ENCODE measurements around the gene MBNL2. TPM values are rescaled to one million over a fixed set of nuclear protein-coding genes. Genes with fewer than 3 reads are reported as not detected.

Gene MBNL2
- total RNA-seq, 1 experiment from 2014 or later, result 0.85 TPM

DNA sequence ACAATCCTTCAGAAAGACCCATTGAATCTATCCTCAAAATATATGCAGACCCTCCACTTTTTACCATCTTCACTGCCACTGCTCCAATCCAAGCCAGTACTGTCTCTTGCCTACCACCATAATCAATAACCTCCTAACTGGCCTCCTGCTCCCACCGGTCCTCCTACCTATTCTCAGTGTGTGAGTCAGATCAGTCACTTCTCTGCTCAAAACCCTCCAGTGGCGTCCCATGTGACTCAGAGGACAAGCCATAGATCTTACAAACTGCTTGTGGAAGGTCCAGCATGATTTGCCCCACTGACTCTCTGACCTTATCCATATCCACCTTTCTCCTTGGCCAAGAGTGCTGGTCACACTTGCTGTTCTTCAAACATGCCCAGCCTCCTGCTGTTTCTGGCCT lies 23.4 kb upstream of the MBNL2 start:
- ATAC-seq, result no peak
- no peaks in the 10 kb centered on the region for H3K36me3 Mint-ChIP-seq
- H3K4me1 Mint-ChIP-seq, result peaks cover 31% of the 10 kb centered on the region
- H3K27ac Mint-ChIP-seq, result no peak overlapping the region
- no peak for DNase-seq (ENCODE audit: low spot score)
- no peaks in the 10 kb centered on the region; the same call in none of the 2 replicates for H3K27me3 Mint-ChIP-seq (ENCODE audit: low read depth)
- ChIA-PET POLR2A (no interaction called here), CTCF (no interaction called here)
- peaks cover 22% of the 10 kb centered on the region for H3K9me3 Mint-ChIP-seq
- H3K4me3 Mint-ChIP-seq, result no peak overlapping the region
- TF ChIP-seq, protein P1, sequence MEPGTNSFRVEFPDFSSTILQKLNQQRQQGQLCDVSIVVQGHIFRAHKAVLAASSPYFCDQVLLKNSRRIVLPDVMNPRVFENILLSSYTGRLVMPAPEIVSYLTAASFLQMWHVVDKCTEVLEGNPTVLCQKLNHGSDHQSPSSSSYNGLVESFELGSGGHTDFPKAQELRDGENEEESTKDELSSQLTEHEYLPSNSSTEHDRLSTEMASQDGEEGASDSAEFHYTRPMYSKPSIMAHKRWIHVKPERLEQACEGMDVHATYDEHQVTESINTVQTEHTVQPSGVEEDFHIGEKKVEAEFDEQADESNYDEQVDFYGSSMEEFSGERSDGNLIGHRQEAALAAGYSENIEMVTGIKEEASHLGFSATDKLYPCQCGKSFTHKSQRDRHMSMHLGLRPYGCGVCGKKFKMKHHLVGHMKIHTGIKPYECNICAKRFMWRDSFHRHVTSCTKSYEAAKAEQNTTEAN (CRISPR knock-in tag; IDR thresholded peaks at IDR 0.05), result no peak
- TF ChIP-seq FOXK1 (CRISPR knock-in tag; IDR thresholded peaks at IDR 0.05) (no peak), GRHL2 (CRISPR knock-in tag; IDR thresholded peaks at IDR 0.05; ENCODE audit: insufficient replicate concordance, severe bottlenecking) (no peak), ZNF232 (CRISPR knock-in tag; IDR thresholded peaks at IDR 0.05) (no peak), RORB (CRISPR knock-in tag; IDR thresholded peaks at IDR 0.05) (no peak), NR1H2 (CRISPR knock-in tag; IDR thresholded peaks at IDR 0.05) (no peak), NR2C2 (CRISPR knock-in tag; IDR thresholded peaks at IDR 0.05) (no peak), MYBL2 (CRISPR knock-in tag; IDR thresholded peaks at IDR 0.05) (no peak), ZNF423 (CRISPR knock-in tag; IDR thresholded peaks at IDR 0.05) (no peak), TCF7 (CRISPR knock-in tag; IDR thresholded peaks at IDR 0.05; ENCODE audit: low read depth) (no peak), FOXJ3 (CRISPR knock-in tag; IDR thresholded peaks at IDR 0.05; ENCODE audit: borderline replicate concordance) (no peak), ZNF138 (CRISPR knock-in tag; conservative IDR thresholded peaks at IDR 0.05) (no peak)
- TF ChIP-seq, protein P2, sequence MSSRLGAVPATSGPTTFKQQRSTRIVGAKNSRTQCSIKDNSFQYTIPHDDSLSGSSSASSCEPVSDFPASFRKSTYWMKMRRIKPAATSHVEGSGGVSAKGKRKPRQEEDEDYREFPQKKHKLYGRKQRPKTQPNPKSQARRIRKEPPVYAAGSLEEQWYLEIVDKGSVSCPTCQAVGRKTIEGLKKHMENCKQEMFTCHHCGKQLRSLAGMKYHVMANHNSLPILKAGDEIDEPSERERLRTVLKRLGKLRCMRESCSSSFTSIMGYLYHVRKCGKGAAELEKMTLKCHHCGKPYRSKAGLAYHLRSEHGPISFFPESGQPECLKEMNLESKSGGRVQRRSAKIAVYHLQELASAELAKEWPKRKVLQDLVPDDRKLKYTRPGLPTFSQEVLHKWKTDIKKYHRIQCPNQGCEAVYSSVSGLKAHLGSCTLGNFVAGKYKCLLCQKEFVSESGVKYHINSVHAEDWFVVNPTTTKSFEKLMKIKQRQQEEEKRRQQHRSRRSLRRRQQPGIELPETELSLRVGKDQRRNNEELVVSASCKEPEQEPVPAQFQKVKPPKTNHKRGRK (CRISPR knock-in tag; IDR thresholded peaks at IDR 0.05; ENCODE audit: borderline replicate concordance), result no peak
- TF ChIP-seq, protein P3, sequence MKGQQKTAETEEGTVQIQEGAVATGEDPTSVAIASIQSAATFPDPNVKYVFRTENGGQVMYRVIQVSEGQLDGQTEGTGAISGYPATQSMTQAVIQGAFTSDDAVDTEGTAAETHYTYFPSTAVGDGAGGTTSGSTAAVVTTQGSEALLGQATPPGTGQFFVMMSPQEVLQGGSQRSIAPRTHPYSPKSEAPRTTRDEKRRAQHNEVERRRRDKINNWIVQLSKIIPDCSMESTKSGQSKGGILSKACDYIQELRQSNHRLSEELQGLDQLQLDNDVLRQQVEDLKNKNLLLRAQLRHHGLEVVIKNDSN (CRISPR knock-in tag; IDR thresholded peaks at IDR 0.05), result no peak
- TF ChIP-seq, protein P4, sequence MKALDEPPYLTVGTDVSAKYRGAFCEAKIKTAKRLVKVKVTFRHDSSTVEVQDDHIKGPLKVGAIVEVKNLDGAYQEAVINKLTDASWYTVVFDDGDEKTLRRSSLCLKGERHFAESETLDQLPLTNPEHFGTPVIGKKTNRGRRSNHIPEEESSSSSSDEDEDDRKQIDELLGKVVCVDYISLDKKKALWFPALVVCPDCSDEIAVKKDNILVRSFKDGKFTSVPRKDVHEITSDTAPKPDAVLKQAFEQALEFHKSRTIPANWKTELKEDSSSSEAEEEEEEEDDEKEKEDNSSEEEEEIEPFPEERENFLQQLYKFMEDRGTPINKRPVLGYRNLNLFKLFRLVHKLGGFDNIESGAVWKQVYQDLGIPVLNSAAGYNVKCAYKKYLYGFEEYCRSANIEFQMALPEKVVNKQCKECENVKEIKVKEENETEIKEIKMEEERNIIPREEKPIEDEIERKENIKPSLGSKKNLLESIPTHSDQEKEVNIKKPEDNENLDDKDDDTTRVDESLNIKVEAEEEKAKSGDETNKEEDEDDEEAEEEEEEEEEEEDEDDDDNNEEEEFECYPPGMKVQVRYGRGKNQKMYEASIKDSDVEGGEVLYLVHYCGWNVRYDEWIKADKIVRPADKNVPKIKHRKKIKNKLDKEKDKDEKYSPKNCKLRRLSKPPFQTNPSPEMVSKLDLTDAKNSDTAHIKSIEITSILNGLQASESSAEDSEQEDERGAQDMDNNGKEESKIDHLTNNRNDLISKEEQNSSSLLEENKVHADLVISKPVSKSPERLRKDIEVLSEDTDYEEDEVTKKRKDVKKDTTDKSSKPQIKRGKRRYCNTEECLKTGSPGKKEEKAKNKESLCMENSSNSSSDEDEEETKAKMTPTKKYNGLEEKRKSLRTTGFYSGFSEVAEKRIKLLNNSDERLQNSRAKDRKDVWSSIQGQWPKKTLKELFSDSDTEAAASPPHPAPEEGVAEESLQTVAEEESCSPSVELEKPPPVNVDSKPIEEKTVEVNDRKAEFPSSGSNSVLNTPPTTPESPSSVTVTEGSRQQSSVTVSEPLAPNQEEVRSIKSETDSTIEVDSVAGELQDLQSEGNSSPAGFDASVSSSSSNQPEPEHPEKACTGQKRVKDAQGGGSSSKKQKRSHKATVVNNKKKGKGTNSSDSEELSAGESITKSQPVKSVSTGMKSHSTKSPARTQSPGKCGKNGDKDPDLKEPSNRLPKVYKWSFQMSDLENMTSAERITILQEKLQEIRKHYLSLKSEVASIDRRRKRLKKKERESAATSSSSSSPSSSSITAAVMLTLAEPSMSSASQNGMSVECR (CRISPR knock-in tag; IDR thresholded peaks at IDR 0.05; ENCODE audit: borderline replicate concordance), result no peak
- TF ChIP-seq, protein P5, sequence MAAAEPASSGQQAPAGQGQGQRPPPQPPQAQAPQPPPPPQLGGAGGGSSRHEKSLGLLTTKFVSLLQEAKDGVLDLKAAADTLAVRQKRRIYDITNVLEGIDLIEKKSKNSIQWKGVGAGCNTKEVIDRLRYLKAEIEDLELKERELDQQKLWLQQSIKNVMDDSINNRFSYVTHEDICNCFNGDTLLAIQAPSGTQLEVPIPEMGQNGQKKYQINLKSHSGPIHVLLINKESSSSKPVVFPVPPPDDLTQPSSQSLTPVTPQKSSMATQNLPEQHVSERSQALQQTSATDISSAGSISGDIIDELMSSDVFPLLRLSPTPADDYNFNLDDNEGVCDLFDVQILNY (CRISPR knock-in tag; IDR thresholded peaks at IDR 0.05), result no peak
- TF ChIP-seq, protein P6, sequence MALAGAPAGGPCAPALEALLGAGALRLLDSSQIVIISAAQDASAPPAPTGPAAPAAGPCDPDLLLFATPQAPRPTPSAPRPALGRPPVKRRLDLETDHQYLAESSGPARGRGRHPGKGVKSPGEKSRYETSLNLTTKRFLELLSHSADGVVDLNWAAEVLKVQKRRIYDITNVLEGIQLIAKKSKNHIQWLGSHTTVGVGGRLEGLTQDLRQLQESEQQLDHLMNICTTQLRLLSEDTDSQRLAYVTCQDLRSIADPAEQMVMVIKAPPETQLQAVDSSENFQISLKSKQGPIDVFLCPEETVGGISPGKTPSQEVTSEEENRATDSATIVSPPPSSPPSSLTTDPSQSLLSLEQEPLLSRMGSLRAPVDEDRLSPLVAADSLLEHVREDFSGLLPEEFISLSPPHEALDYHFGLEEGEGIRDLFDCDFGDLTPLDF (CRISPR knock-in tag; IDR thresholded peaks at IDR 0.05), result no peak
- TF ChIP-seq, protein P7, sequence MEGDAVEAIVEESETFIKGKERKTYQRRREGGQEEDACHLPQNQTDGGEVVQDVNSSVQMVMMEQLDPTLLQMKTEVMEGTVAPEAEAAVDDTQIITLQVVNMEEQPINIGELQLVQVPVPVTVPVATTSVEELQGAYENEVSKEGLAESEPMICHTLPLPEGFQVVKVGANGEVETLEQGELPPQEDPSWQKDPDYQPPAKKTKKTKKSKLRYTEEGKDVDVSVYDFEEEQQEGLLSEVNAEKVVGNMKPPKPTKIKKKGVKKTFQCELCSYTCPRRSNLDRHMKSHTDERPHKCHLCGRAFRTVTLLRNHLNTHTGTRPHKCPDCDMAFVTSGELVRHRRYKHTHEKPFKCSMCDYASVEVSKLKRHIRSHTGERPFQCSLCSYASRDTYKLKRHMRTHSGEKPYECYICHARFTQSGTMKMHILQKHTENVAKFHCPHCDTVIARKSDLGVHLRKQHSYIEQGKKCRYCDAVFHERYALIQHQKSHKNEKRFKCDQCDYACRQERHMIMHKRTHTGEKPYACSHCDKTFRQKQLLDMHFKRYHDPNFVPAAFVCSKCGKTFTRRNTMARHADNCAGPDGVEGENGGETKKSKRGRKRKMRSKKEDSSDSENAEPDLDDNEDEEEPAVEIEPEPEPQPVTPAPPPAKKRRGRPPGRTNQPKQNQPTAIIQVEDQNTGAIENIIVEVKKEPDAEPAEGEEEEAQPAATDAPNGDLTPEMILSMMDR (IDR thresholded peaks at IDR 0.05), result no peak
- TF ChIP-seq, protein P8, sequence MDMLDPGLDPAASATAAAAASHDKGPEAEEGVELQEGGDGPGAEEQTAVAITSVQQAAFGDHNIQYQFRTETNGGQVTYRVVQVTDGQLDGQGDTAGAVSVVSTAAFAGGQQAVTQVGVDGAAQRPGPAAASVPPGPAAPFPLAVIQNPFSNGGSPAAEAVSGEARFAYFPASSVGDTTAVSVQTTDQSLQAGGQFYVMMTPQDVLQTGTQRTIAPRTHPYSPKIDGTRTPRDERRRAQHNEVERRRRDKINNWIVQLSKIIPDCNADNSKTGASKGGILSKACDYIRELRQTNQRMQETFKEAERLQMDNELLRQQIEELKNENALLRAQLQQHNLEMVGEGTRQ (CRISPR knock-in tag; IDR thresholded peaks at IDR 0.05), result no peak
- TF ChIP-seq, protein P9, sequence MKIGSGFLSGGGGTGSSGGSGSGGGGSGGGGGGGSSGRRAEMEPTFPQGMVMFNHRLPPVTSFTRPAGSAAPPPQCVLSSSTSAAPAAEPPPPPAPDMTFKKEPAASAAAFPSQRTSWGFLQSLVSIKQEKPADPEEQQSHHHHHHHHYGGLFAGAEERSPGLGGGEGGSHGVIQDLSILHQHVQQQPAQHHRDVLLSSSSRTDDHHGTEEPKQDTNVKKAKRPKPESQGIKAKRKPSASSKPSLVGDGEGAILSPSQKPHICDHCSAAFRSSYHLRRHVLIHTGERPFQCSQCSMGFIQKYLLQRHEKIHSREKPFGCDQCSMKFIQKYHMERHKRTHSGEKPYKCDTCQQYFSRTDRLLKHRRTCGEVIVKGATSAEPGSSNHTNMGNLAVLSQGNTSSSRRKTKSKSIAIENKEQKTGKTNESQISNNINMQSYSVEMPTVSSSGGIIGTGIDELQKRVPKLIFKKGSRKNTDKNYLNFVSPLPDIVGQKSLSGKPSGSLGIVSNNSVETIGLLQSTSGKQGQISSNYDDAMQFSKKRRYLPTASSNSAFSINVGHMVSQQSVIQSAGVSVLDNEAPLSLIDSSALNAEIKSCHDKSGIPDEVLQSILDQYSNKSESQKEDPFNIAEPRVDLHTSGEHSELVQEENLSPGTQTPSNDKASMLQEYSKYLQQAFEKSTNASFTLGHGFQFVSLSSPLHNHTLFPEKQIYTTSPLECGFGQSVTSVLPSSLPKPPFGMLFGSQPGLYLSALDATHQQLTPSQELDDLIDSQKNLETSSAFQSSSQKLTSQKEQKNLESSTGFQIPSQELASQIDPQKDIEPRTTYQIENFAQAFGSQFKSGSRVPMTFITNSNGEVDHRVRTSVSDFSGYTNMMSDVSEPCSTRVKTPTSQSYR (CRISPR knock-in tag; IDR thresholded peaks at IDR 0.05), result no peak
